Parathyroid adenoma (tissue), 2 donors: ENCODE results near the gene NOSIP.

Experiments
- H2AFZ ChIP-seq: fragments of 300-600 bp; sonication (generic); one replicate; pipeline ENCODE4 v1.7.0; 2017; ENCODE audit warnings: antibody characterized with exemption, mild to moderate bottlenecking
- H3K27ac ChIP-seq: fragments of 300-600 bp; sonication (generic); one replicate; pipeline ENCODE4 v1.7.0; 2017
- H3K27me3 ChIP-seq: fragments of 300-600 bp; sonication (generic); one replicate; pipeline ENCODE4 v1.7.0; 2017; ENCODE audit warnings: low read length; ENCODE audit not compliant: control insufficient read depth, insufficient read depth
- H3K36me3 ChIP-seq: fragments of 300-600 bp; sonication (generic); one replicate; pipeline ENCODE4 v1.7.0; 2017; ENCODE audit warnings: low read length; ENCODE audit not compliant: control insufficient read depth, insufficient read depth
- H3K4me1 ChIP-seq: fragments of 300-600 bp; sonication (generic); one replicate; pipeline ENCODE4 v1.7.0; 2017; ENCODE audit warnings: control low read depth
- H3K4me2 ChIP-seq: fragments of 300-600 bp; sonication (generic); one replicate; pipeline ENCODE4 v1.7.0; 2017; ENCODE audit warnings: low read length
- H3K4me3 ChIP-seq: fragments of 300-600 bp; sonication (generic); one replicate; pipeline ENCODE4 v1.7.0; 2017; ENCODE audit warnings: low read depth, low read length
- H3K79me2 ChIP-seq: fragments of 300-600 bp; sonication (generic); one replicate; pipeline ENCODE4 v1.7.0; 2017; ENCODE audit warnings: control low read depth
- H3K9ac ChIP-seq: fragments of 300-600 bp; sonication (generic); one replicate; pipeline ENCODE4 v1.7.0; 2017; ENCODE audit warnings: mild to moderate bottlenecking
- H3K9me3 ChIP-seq: fragments of 300-600 bp; sonication (generic); one replicate; pipeline ENCODE4 v1.7.0; 2017; ENCODE audit warnings: low read length; ENCODE audit not compliant: control insufficient read depth
- TF ChIP-seq, protein P1 (sequence below): fragments of 300-600 bp; sonication (generic); IDR thresholded peaks from one replicate; pipeline ENCODE4 v1.7.0; 2017; ENCODE audit warnings: antibody characterized with exemption, mild to moderate bottlenecking
- donor health status: primary hyperparathyroidism.

The NOSIP gene

DNA sequence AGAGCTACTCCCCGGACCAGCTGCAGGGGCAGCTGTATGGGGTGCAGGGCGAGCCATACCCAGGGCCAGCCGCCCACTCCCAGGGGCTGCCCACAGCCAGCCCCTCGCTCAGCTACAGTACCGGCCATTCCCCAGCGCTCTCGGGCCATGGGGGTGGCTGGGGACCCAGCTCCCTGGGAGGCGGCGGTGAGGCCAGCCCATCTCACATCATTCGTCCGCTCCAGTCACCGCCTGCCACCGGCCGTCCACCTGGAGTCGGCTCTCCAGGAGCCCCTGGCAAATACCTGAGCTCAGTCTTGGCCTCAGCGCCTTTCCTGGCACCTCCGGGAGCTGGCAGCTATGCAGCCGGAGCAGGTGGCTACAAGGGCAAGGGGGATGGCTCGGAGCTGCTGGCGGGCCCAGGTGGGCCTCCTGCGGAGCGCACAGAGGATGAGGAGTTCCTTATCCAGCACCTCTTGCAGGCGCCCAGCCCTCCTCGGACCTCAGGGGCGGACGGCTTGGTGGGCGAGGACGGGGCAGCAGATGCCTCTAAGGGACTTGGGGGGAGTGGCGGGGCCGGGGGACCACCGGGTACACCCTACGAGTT lies 15.6 kb upstream of the NOSIP start:
- peaks cover 30% of the 10 kb centered on the region for H3K79me2 ChIP-seq
- TF ChIP-seq, protein P1, sequence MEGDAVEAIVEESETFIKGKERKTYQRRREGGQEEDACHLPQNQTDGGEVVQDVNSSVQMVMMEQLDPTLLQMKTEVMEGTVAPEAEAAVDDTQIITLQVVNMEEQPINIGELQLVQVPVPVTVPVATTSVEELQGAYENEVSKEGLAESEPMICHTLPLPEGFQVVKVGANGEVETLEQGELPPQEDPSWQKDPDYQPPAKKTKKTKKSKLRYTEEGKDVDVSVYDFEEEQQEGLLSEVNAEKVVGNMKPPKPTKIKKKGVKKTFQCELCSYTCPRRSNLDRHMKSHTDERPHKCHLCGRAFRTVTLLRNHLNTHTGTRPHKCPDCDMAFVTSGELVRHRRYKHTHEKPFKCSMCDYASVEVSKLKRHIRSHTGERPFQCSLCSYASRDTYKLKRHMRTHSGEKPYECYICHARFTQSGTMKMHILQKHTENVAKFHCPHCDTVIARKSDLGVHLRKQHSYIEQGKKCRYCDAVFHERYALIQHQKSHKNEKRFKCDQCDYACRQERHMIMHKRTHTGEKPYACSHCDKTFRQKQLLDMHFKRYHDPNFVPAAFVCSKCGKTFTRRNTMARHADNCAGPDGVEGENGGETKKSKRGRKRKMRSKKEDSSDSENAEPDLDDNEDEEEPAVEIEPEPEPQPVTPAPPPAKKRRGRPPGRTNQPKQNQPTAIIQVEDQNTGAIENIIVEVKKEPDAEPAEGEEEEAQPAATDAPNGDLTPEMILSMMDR, result no peak
- H3K9ac ChIP-seq, result no peak overlapping the region
- no peak overlapping the region for H3K4me3 ChIP-seq
- H3K36me3 ChIP-seq, result no peaks in the 10 kb centered on the region
- H3K4me2 ChIP-seq, result no peak overlapping the region
- H3K27me3 ChIP-seq, result no peaks in the 10 kb centered on the region
- no peaks in the 10 kb centered on the region for H3K9me3 ChIP-seq
- H2AFZ ChIP-seq, result no peak overlapping the region
- no peaks in the 10 kb centered on the region for H3K4me1 ChIP-seq
- no peak overlapping the region for H3K27ac ChIP-seq

DNA sequence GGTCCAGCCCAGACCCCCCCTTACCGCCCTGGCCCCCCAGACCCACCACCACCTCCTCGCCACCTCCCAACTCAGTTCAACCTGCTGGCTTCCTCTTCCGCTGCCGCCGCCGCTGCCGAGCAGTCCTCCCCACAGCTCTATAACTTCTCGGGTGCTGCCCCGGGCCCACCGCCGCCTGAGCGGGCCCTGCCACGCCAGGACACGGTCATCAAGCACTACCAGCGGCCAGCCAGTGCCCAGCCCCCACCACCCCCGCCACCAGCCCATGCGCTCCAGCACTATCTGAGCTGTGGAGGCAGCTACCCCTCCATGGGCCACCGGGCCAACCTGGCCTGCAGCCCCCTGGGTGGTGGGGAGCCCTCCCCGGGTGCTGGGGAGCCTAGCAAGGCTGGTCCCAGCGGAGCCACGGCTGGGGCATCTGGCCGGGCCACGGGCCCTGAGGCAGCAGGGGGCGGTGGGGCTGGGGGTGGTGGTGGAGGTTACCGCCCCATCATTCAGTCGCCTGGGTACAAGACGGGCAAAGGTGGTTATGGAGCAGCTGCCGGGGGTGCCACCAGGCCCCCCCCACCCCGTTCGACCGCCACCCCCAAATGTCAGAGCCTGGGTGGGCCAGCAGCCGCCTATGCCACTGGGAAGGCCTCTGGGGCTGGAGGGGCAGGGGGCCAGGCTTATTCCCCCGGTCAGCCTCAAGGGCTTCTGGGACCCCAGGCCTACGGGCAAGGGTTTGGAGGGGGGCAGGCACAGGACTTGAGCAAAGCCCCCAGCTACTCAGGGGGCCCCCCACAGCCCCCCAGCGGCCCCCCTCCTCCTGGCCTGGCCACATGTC lies 14.8 kb upstream of the NOSIP start:
- Histone ChIP-seq H3K4me3 (no peak overlapping the region), H3K27me3 (no peaks in the 10 kb centered on the region), H3K4me1 (no peaks in the 10 kb centered on the region), H3K9me3 (no peaks in the 10 kb centered on the region), H3K9ac (no peak overlapping the region), H2AFZ (no peak overlapping the region), H3K27ac (no peak overlapping the region), H3K36me3 (no peaks in the 10 kb centered on the region), H3K79me2 (peaks cover 24% of the 10 kb centered on the region), H3K4me2 (no peak overlapping the region)
- TF ChIP-seq, protein P1, result no peak

DNA sequence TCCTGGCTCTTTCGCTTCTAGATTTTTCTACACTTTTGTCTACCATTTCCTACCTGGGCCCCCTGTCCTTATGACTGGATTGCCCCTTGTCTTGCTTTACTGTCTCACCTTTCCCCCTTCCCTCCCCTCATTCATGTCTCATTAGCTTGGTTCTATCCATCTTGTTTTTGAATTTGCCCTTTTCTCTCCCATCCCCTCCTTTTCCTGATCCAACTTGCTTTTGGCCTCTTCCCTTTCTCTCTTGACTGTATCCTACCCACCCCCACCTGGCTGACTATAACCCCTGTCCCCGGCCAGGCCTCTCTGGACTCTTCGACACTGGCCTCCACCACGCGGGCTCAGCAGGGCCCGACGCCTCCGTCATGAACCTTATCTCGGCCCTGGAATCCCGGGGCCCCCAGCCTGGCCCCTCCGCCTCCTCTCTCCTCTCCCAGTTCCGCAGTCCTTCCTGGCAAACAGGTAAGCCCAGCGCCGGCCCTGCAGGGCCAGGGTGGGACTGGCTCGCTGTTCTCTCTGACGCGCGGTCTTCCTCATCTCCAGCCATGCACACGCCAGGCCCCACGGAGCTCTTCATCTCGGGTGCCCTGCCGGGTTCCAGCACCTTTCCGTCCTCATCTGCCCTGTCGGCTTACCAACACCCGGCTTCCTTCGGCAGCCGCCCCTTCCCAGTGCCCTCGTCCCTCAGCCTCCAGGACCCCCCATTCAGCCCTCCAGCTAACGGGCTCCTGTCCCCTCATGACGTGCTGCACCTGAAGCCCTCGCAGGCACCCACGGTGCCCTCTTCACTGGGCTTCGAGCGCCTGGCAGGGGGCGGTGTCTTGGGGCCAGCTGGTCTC lies 14.0 kb upstream of the NOSIP start:
- TF ChIP-seq, protein P1, result no peak
- no peaks in the 10 kb centered on the region for H3K9me3 ChIP-seq
- no peaks in the 10 kb centered on the region for H3K27me3 ChIP-seq
- H3K27ac ChIP-seq, result peak overlapping the region; percentile 24
- H2AFZ ChIP-seq, result no peak overlapping the region
- no peak overlapping the region for H3K9ac ChIP-seq
- H3K4me3 ChIP-seq, result no peak overlapping the region
- H3K79me2 ChIP-seq, result peaks cover 16% of the 10 kb centered on the region
- H3K4me1 ChIP-seq, result peaks cover 2% of the 10 kb centered on the region
- H3K36me3 ChIP-seq, result no peaks in the 10 kb centered on the region
- H3K4me2 ChIP-seq, result no peak overlapping the region

DNA sequence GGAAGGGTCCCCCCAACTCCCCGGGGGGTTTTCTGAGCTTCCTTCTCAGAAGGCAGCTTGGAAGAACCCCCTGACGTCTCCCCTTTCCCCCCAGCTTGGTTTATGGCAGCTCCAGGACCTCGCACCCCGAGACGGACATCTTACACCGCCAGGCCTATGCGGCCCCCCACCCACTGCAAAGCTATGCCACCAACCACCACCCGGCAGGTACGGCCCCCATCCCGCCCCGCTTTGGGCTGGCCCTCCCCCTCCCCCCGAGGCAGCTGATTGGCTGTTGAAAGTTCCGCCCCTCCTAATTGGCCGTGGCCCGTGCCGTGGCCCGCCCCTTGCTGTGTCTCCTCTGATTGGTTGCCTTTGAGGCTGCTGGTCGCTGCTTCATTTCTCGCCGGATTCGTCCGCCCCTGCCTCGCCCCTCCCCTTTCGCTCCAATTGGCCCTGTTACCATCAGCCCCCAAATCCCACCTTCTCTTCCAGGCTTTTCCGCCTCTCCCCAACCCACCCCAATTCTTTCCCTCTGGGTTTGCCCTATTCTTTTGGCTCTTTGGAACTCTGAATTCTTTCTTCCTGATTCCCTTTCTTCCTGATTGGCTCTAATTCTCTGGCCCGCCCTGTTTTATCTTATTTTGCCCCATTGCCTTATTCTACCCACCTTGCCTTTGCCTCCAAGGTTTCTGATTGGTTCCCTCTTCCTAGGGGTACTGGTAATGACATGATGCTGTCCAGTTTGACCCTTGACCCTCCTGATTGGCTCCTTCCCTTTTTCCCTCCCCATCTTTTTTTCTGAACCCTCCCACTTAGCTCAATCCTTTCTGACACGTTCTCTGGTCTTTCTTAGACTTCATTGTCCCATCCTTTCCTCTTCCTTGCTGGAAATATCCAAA lies 13.1 kb upstream of the NOSIP start:
- no peaks in the 10 kb centered on the region for H3K9me3 ChIP-seq
- H3K79me2 ChIP-seq, result peaks cover 11% of the 10 kb centered on the region
- peak overlapping the region; percentile 78 for H3K27ac ChIP-seq
- H3K4me1 ChIP-seq, result peaks cover 2% of the 10 kb centered on the region
- no peak overlapping the region for H3K9ac ChIP-seq
- H2AFZ ChIP-seq, result peak overlapping the region; percentile 61
- TF ChIP-seq, protein P1, result no peak
- H3K4me2 ChIP-seq, result peak overlapping the region; percentile 94
- peak overlapping the region; percentile 87 for H3K4me3 ChIP-seq
- H3K27me3 ChIP-seq, result no peaks in the 10 kb centered on the region
- H3K36me3 ChIP-seq, result no peaks in the 10 kb centered on the region
